Neuronal stem cell (in vitro differentiated cells): ENCODE measurements around the gene TMEM63A.

Experiments used
- DNase-seq: peaks from one replicate; pipeline ENCODE4 v3.0.0-alpha.2; 2013; ENCODE audit warnings: low spot score
- H2AFZ ChIP-seq: one replicate; pipeline ENCODE4 v1.6.1; 2013; ENCODE audit warnings: mild to moderate bottlenecking, low read length, inconsistent platforms
- H2AK5ac ChIP-seq: 2 replicates; pipeline ENCODE4 v1.6.1; 2013; ENCODE audit warnings: low read depth, mild to moderate bottlenecking, inconsistent platforms, low read length, moderate library complexity, mixed read lengths
- H2BK120ac ChIP-seq: 2 replicates; pipeline ENCODE4 v1.6.1; 2013; ENCODE audit warnings: low read depth, mild to moderate bottlenecking, inconsistent platforms, low read length, moderate library complexity, mixed read lengths
- H2BK12ac ChIP-seq: one replicate; pipeline ENCODE4 v1.6.1; 2013; ENCODE audit warnings: low read length, inconsistent platforms
- H2BK15ac ChIP-seq: 2 replicates; pipeline ENCODE4 v1.6.1; 2013; ENCODE audit warnings: mild to moderate bottlenecking, low read length, inconsistent platforms, mixed read lengths
- H2BK5ac ChIP-seq: one replicate; pipeline ENCODE4 v1.6.1; 2013; ENCODE audit warnings: inconsistent platforms, mild to moderate bottlenecking, low read length, moderate library complexity
- H3K14ac ChIP-seq: one replicate; pipeline ENCODE4 v1.6.1; 2013; ENCODE audit warnings: low read length, inconsistent platforms
- H3K18ac ChIP-seq: 2 replicates; pipeline ENCODE4 v1.6.1; 2013; ENCODE audit warnings: low read length, inconsistent platforms
- H3K23ac ChIP-seq: 2 replicates; pipeline ENCODE4 v1.6.1; 2013; ENCODE audit warnings: low read depth, mild to moderate bottlenecking, mixed read lengths, low read length, inconsistent platforms; ENCODE audit not compliant: poor library complexity
- H3K27ac ChIP-seq: replicated peaks from 3 replicates; pipeline ENCODE4 v1.5.1; 2013; ENCODE audit warnings: low read length, inconsistent platforms
- H3K27me3 ChIP-seq, 3 experiments: 2 replicates each; pipeline ENCODE4 v1.6.1; 2013; ENCODE audit warnings: low read length in 3 of 3, mild to moderate bottlenecking in 2 of 3, inconsistent platforms in 1 of 3, low read depth in 1 of 3, mixed read lengths in 1 of 3, moderate library complexity in 1 of 3; ENCODE audit not compliant: control insufficient read depth in 3 of 3, insufficient read depth in 3 of 3
- H3K36me3 ChIP-seq, 2 donors: replicated peaks in 1 of 2; 2 replicates each; pipeline ENCODE4 v1.6.1; 2013; ENCODE audit warnings: low read length in 2 of 2; ENCODE audit not compliant: control insufficient read depth in 2 of 2, insufficient read depth in 2 of 2
- H3K4ac ChIP-seq: 2 replicates; pipeline ENCODE4 v1.6.1; 2013; ENCODE audit warnings: inconsistent platforms, mild to moderate bottlenecking, low read length, moderate library complexity
- H3K4me1 ChIP-seq, 2 donors: 1 replicate in 1 of 2; 2 replicates in 1 of 2; pipeline ENCODE4 v1.6.1; 2013; ENCODE audit warnings: low read length in 2 of 2, low read depth in 1 of 2; ENCODE audit not compliant: control insufficient read depth in 2 of 2, insufficient read depth in 1 of 2
- H3K4me2 ChIP-seq: one replicate; pipeline ENCODE4 v1.6.1; 2013; ENCODE audit warnings: mild to moderate bottlenecking, low read length, inconsistent platforms; ENCODE audit not compliant: insufficient read depth, poor library complexity, severe bottlenecking
- H3K4me3 ChIP-seq, 2 donors: 2 replicates each; pipeline ENCODE4 v1.5.1; 2013; ENCODE audit warnings: low read length in 2 of 2, mild to moderate bottlenecking in 2 of 2, inconsistent platforms in 1 of 2, moderate library complexity in 1 of 2
- H3K79me1 ChIP-seq: one replicate; pipeline ENCODE4 v1.6.1; 2013; ENCODE audit warnings: low read depth, mild to moderate bottlenecking, inconsistent platforms, low read length, moderate library complexity
- H3K9ac ChIP-seq: one replicate; pipeline ENCODE4 v1.6.1; 2013; ENCODE audit warnings: mild to moderate bottlenecking, low read depth, low read length, inconsistent platforms; ENCODE audit not compliant: poor library complexity
- H3K9me3 ChIP-seq, 2 donors: replicated peaks in 1 of 2; 2 replicates each; pipeline versions ENCODE3 to v1.6.1; 2013; ENCODE audit warnings: low read length in 2 of 2, mild to moderate bottlenecking in 2 of 2, inconsistent platforms in 1 of 2, low read depth in 1 of 2, mixed read lengths in 1 of 2, moderate library complexity in 1 of 2; ENCODE audit not compliant: control insufficient read depth in 2 of 2, insufficient read depth in 1 of 2
- H4K8ac ChIP-seq: one replicate; pipeline ENCODE4 v1.6.1; 2013; ENCODE audit warnings: low read depth, mild to moderate bottlenecking, inconsistent platforms, low read length, moderate library complexity
- H4K91ac ChIP-seq: one replicate; pipeline ENCODE4 v1.6.1; 2013; ENCODE audit warnings: low read length, low read depth, mild to moderate bottlenecking, inconsistent platforms; ENCODE audit not compliant: poor library complexity
- WGBS, 2 donors: extraction: QIAGEN DNeasy Blood & Tissue Kit; methylation state at CpG; one replicate each; pipeline ENCODE4 v1.1.7; 2013; ENCODE audit warnings: missing lambda C conversion rate in 2 of 2, mixed read lengths in 1 of 2; ENCODE audit not compliant: insufficient read length in 2 of 2, insufficient replicate concordance in 1 of 2; ENCODE audit errors: extremely low coverage in 2 of 2; 5-methylcytosine and 5-hydroxymethylcytosine counted together

TMEM63A gene

DNA sequence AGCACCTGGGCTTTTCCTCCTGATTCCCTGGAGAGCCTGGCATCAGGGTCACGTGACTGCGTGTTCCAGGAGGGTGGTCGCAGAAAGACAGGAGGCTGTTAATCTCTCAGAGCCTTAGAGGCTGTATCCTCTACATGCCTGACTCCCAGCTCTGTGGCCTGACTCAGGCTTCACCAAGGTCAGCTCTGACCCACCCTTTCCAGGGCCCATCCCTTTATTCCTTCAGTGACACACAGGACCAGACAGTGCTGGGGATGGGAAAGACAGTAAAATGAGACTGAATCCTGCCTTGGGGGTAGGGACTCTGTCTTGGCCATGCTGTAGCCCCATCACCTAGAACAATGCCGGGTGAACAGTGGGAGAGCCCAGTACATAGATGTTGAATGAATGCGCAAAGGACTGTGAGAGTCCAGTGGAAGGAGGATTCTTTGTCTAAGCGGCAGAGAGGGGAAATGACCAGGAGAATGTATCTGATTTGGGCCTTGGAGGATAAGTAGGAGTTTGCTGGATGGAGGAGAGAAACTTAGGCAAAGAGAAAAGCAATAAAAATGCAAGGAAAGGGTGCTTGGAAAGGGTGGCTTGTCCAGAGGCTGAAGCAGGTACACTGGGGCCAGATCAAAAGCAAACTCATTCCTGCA, 39.3 kb downstream of the TMEM63A start:
- Histone ChIP-seq H3K18ac (no peak overlapping the region), H2AK5ac (no peak overlapping the region), H3K79me1 (no peaks in the 10 kb centered on the region), H2AFZ (no peak overlapping the region), H2BK12ac (no peak overlapping the region), H3K14ac (no peak overlapping the region), H2BK5ac (no peak overlapping the region), H3K4me3 (no peak overlapping the region), H3K27me3 (no peaks in the 10 kb centered on the region), H3K36me3 (peaks cover 9 to 58% of the 10 kb centered on the region in 2 donors), H3K9ac (no peak overlapping the region), H3K4me2 (no peak overlapping the region), H3K27ac (no peak overlapping the region), H2BK120ac (no peak overlapping the region), H4K8ac (no peak overlapping the region), H3K23ac (peak overlapping the region; percentile 50), H3K9me3 (no peaks in the 10 kb centered on the region), H4K91ac (no peak overlapping the region), H3K4ac (no peak overlapping the region), H3K4me1 (peaks cover 0 to 2% of the 10 kb centered on the region in 2 donors), H2BK15ac (no peak overlapping the region)
- no CpG with 5 or more reads among the region's 6 CpGs for WGBS, 2 donors
- DNase-seq = no peak

DNA sequence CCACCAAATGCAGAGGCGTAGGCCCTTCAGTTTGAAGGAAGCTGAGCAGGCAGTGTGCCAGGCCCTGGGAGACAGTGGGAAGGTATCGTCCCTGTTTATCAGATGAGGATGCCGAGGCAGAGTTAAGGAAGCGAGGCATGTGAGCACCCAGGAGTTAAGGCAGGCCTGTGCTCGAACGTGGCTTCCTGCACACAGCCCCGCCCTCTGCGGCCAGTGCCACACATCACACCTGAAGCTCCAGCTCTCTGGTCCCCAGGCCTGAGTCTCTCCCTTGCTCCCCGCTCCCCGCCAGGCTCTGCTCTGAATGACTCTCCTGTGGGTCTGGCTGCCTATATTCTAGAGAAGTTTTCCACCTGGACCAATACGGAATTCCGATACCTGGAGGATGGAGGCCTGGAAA, 40.1 kb downstream of the TMEM63A start:
- Histone ChIP-seq H2BK12ac (no peak overlapping the region), H2BK5ac (no peak overlapping the region), H3K4me3 (no peak overlapping the region), H4K91ac (no peak overlapping the region), H3K4me2 (no peak overlapping the region), H3K18ac (no peak overlapping the region), H3K4ac (no peak overlapping the region), H3K36me3 (peaks cover 8 to 54% of the 10 kb centered on the region in 2 donors), H3K27me3 (no peaks in the 10 kb centered on the region), H3K14ac (no peak overlapping the region), H3K27ac (no peak overlapping the region), H3K79me1 (no peaks in the 10 kb centered on the region), H3K9ac (no peak overlapping the region), H2BK15ac (no peak overlapping the region), H3K9me3 (no peaks in the 10 kb centered on the region), H2AK5ac (no peak overlapping the region), H2AFZ (no peak overlapping the region), H2BK120ac (no peak overlapping the region), H3K23ac (peak overlapping the region; percentile 50), H3K4me1 (peaks cover 0 to 2% of the 10 kb centered on the region in 2 donors), H4K8ac (no peak overlapping the region)
- DNase-seq = no peak
- WGBS, 2 donors = no CpG with 5 or more reads among the region's 12 CpGs

GRCh38 chr1:225840713-225841112, 41.5 kb downstream of the TMEM63A start:
- no peak overlapping the region for H4K8ac ChIP-seq
- H4K91ac ChIP-seq = no peak overlapping the region
- H2AK5ac ChIP-seq = no peak overlapping the region
- whole genome bisulfite sequencing, 2 donors = no CpG with 5 or more reads among the region's 4 CpGs
- H3K18ac ChIP-seq = no peak overlapping the region
- H2BK5ac ChIP-seq = no peak overlapping the region
- no peak overlapping the region for H3K4me2 ChIP-seq
- H3K14ac ChIP-seq = no peak overlapping the region
- DNase-seq = no peak
- no peak overlapping the region for H3K23ac ChIP-seq
- no peak overlapping the region for H2BK15ac ChIP-seq
- no peaks in the 10 kb centered on the region for H3K79me1 ChIP-seq
- H2BK120ac ChIP-seq = no peak overlapping the region
- H2AFZ ChIP-seq = no peak overlapping the region
- no peak overlapping the region for H3K4ac ChIP-seq
- no peaks in the 10 kb centered on the region for H3K9me3 ChIP-seq
- no peak overlapping the region for H2BK12ac ChIP-seq
- no peak overlapping the region for H3K4me3 ChIP-seq
- no peak overlapping the region for H3K27ac ChIP-seq
- H3K36me3 ChIP-seq = peaks cover 3 to 47% of the 10 kb centered on the region in 2 donors
- H3K4me1 ChIP-seq = peaks cover 0 to 2% of the 10 kb centered on the region in 2 donors
- H3K27me3 ChIP-seq = no peaks in the 10 kb centered on the region
- no peak overlapping the region for H3K9ac ChIP-seq

GRCh38 chr1:225840223-225840610, 42.0 kb downstream of the TMEM63A start:
- Histone ChIP-seq H3K9ac (no peak overlapping the region), H3K14ac (no peak overlapping the region), H3K9me3 (no peaks in the 10 kb centered on the region), H2BK120ac (no peak overlapping the region), H3K27me3 (no peaks in the 10 kb centered on the region), H3K23ac (no peak overlapping the region), H3K4me2 (no peak overlapping the region), H2BK15ac (no peak overlapping the region), H3K4ac (no peak overlapping the region), H3K4me1 (no peaks in the 10 kb centered on the region), H4K91ac (no peak overlapping the region), H3K36me3 (peaks cover 3 to 50% of the 10 kb centered on the region in 2 donors), H3K4me3 (no peak overlapping the region), H2BK5ac (no peak overlapping the region), H3K18ac (no peak overlapping the region), H3K79me1 (no peaks in the 10 kb centered on the region), H3K27ac (no peak overlapping the region), H2AK5ac (no peak overlapping the region), H2BK12ac (no peak overlapping the region), H2AFZ (no peak overlapping the region), H4K8ac (no peak overlapping the region)
- no peak for DNase-seq
- WGBS, 2 donors = no CpG with 5 or more reads among the region's 1 CpG
